Measurements from ENCODE around the gene MVK. TPM values are rescaled to one million over a fixed set of nuclear protein-coding genes. Genes with fewer than 3 reads are reported as not detected.

MVK gene
- total RNA-seq (2022; extraction: Qiagen RNA extraction; ENCODE audit: low read depth) = 6.5 to 9.7 TPM (median 7.7 TPM) in 5 replicates

GRCh38 chr12:109573029-109573913 is at the start of gene MVK, which contains the start of gene MMAB:
Gene MVK (plus strand): TSS chr12:109573794. CDS start chr12:109574823, 1,029 bp downstream.
Gene MMAB (minus strand): TSS chr12:109573504. CDS start chr12:109573480, 24 bp downstream.

Other genes with a start within 250 kb of the MVK start
- not detected in 5 replicates for gene MYO1H, start 225.9 kb upstream of the MVK start, total RNA-seq (2022; extraction: Qiagen RNA extraction; ENCODE audit: low read depth)
- gene KCTD10, start 96.5 kb upstream of the MVK start, total RNA-seq (2022; extraction: Qiagen RNA extraction; ENCODE audit: low read depth) = 37.9 to 57.0 TPM (median 42.0 TPM) in 5 replicates
- 12.2 to 17.8 TPM (median 14.7 TPM) in 5 replicates for gene UBE3B, start 96.2 kb upstream of the MVK start, total RNA-seq (2022; extraction: Qiagen RNA extraction; ENCODE audit: low read depth)
- 24.0 to 31.4 TPM (median 27.6 TPM) in 5 replicates for gene MMAB, start 290 bp upstream of the MVK start, total RNA-seq (2022; extraction: Qiagen RNA extraction; ENCODE audit: low read depth)
- gene FAM222A, start 140.0 kb downstream of the MVK start, total RNA-seq (2022; extraction: Qiagen RNA extraction; ENCODE audit: low read depth) = 3.1 to 7.6 TPM (median 6.5 TPM) in 5 replicates

Data from A549 treated with CpdA at 1 μM for 4 hours (cell line).